Upper lobe of left lung (tissue), 6 donors: ENCODE measurements around the gene FCRLA. TPM values are rescaled to one million over a fixed set of nuclear protein-coding genes. Genes with fewer than 3 reads are reported as not detected.

Experiments used
- ATAC-seq, 2 donors: fragments of 200-7000 bp; cut with Tn5 transposase; one replicate each; pipeline ENCODE4 v1.9.1; 2022; ENCODE audit warnings: mild to moderate bottlenecking in 2 of 2, moderate library complexity in 2 of 2; ENCODE audit not compliant: low FRiP score in 2 of 2
- DNase-seq, 2 donors: peaks; one replicate each; pipeline ENCODE4 v3.0.0-alpha.2; 2019 to 2020
- H3K27ac ChIP-seq, 4 donors: fragments of 200-600 bp; sonication (generic); one replicate each; pipeline ENCODE4 v1.5.1; 2016 to 2019
- H3K27me3 ChIP-seq, 4 donors: fragments of 200-600 bp; sonication (generic); one replicate each; pipeline ENCODE4 v1.5.1; 2017 to 2019
- H3K36me3 ChIP-seq, 4 donors: fragments of 200-600 bp; sonication (generic); one replicate each; pipeline ENCODE4 v1.5.1; 2016 to 2019
- H3K4me1 ChIP-seq, 4 donors: fragments of 200-600 bp; sonication (generic); one replicate each; pipeline ENCODE4 v1.5.1; 2018 to 2019
- H3K4me3 ChIP-seq, 4 donors: fragments of 200-600 bp; sonication (generic); one replicate each; pipeline ENCODE4 v1.5.1; 2017 to 2019; ENCODE audit warnings: mild to moderate bottlenecking in 2 of 4, moderate library complexity in 1 of 4
- H3K9me3 ChIP-seq, 4 donors: fragments of 200-600 bp; sonication (generic); one replicate each; pipeline ENCODE4 v1.5.1; 2018 to 2019
- EP300 ChIP-seq, 4 donors: sonication (generic); formaldehyde crosslinking; IDR thresholded peaks; one replicate each; pipeline ENCODE4 v1.5.1; 2017; ENCODE audit warnings: antibody characterized with exemption in 4 of 4, control low read depth in 2 of 4
- POLR2A ChIP-seq, 4 donors: fragments of 450-650 bp; IDR thresholded peaks; one replicate each; pipeline ENCODE4 v1.5.1; 2016 to 2017; ENCODE audit warnings: antibody characterized with exemption in 4 of 4, mild to moderate bottlenecking in 2 of 4
- POLR2AphosphoS5 ChIP-seq, 2 donors: sonication (generic); formaldehyde crosslinking; IDR thresholded peaks; one replicate each; pipeline ENCODE4 v1.5.1; 2017; ENCODE audit warnings: antibody characterized with exemption in 2 of 2
- WGBS, 2 donors: methylation state at CpG; one replicate each; pipeline ENCODE4 v1.1.5; 2017 to 2018; 5-methylcytosine and 5-hydroxymethylcytosine counted together
- total RNA-seq, 6 donors: library from RNA; depleted of rRNA in 4 of 6; stranded (reverse); fragments of >200 nt in 4 of 6; gene quantifications; one replicate each; pipeline versions ENCODE4 v1.1.0 to v1.2.1, GENCODE V29; 2016 to 2021
- TF ChIP-seq, protein P1 (sequence below), 6 experiments: fragments of 450-650 bp in 4 of 6; fragments of 200-600 bp in 2 of 6; sonication (generic) in 2 of 6; IDR thresholded peaks; one replicate each; pipeline ENCODE4 v1.5.1; 2016 to 2019; ENCODE audit warnings: antibody characterized with exemption in 6 of 6
- donor health status: DM: no; HTN: no; CAD: no; lungs with moderate emphysema.
- donor health status: DM: no; HTN: yes; CAD: no; lungs with severe emphysema.

FCRLA gene
- total RNA-seq, 6 donors from 2014 or later: 0.52 to 1.2 (median 1.0) TPM; not detected in 3

DNA sequence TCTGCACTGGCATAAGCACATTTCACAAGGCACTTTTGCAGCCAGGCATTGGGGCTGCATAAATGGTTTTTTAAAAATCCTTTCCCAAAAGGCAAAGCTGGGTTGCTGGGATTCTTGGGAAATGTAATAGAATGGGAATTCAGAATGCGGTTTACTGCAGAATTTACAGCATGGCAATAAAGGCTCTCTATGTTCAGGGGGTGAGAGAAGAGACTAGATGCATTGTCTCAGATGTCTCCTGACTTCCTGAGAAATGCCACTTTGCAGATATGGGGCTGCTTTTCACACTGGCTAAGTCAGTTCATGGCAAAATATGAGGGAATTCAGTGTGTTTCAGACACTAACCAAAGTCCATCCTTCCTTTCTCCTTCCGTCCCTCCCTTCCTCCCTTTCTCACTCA, 30.6 kb upstream of the FCRLA start:
- Histone ChIP-seq H3K9me3 (no peaks in the 10 kb centered on the region), H3K4me1 (no peaks in the 10 kb centered on the region), H3K4me3 (no peak overlapping the region), H3K27ac (no peak overlapping the region), H3K36me3 (no peaks in the 10 kb centered on the region), H3K27me3 (no peaks in the 10 kb centered on the region)
- WGBS, 2 donors: 90 to 100% methylated on average over 2 of the region's 2 CpGs
- TF ChIP-seq POLR2AphosphoS5 (IDR thresholded peaks at IDR 0.05) (no peak), POLR2A (IDR thresholded peaks at IDR 0.05) (no peak), EP300 (IDR thresholded peaks at IDR 0.05) (no peak)
- TF ChIP-seq, protein P1, sequence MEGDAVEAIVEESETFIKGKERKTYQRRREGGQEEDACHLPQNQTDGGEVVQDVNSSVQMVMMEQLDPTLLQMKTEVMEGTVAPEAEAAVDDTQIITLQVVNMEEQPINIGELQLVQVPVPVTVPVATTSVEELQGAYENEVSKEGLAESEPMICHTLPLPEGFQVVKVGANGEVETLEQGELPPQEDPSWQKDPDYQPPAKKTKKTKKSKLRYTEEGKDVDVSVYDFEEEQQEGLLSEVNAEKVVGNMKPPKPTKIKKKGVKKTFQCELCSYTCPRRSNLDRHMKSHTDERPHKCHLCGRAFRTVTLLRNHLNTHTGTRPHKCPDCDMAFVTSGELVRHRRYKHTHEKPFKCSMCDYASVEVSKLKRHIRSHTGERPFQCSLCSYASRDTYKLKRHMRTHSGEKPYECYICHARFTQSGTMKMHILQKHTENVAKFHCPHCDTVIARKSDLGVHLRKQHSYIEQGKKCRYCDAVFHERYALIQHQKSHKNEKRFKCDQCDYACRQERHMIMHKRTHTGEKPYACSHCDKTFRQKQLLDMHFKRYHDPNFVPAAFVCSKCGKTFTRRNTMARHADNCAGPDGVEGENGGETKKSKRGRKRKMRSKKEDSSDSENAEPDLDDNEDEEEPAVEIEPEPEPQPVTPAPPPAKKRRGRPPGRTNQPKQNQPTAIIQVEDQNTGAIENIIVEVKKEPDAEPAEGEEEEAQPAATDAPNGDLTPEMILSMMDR (IDR thresholded peaks at IDR 0.05): no peak
- ATAC-seq: no peak
- no peak for DNase-seq

DNA sequence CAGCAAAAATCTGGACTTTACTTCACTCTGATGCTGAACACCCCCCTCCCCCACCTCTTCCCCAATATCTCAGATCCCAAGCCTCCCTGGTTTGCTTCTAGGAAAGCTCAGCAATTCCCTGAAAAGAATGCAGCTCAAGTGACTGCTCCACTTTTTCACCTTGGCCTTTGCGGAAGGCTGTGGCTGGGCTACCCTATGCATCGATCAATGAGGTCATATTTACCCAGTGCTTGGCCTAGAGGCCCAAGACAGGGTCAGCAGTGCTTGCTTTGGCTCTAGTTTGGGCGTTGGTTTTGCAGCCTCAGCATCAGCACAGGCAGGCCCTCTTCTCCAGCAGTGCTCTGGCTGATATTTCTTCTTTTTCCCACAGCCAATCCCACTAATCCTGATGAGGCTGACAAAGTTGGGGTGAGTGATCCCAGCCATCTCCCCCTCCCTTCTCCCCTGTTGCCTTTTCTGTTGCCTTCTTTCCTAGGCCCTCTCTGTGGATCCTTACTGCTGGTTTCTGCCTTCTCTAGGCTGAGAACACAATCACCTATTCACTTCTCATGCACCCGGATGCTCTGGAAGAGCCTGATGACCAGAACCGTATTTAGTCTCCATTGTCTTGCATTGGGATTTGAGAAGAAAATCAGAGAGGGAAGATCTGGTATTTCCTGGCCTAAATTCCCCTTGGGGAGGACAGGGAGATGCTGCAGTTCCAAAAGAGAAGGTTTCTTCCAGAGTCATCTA, 29.9 kb upstream of the FCRLA start:
- ATAC-seq (no peak), DNase-seq (no peak)
- no peaks in the 10 kb centered on the region for H3K4me1 ChIP-seq
- TF ChIP-seq EP300 (IDR thresholded peaks at IDR 0.05): no peak
- 85 to 86% methylated on average over 5 of the region's 5 CpGs for WGBS, 2 donors
- no peaks in the 10 kb centered on the region for H3K9me3 ChIP-seq
- no peaks in the 10 kb centered on the region for H3K27me3 ChIP-seq
- no peak overlapping the region for H3K4me3 ChIP-seq
- H3K27ac ChIP-seq: no peak overlapping the region
- H3K36me3 ChIP-seq: no peaks in the 10 kb centered on the region

DNA sequence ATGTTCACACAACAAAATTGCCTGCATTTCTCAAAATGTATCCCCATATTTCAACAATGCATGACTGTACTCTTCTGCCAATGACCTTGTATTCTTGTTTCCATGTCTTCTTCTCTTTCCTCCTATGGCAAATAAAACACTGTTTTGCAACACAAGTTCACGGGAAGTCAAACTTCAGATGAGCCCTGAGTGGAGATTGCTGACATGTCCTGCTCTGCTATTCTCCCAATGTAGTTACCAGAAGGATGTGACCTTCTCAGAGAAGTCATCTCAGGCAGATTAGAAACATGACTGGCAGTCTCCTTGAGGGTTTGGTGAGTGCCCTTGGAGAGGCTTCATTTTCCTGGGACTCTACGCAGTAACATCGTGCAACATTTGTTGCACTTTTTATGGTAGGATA, 28.5 kb upstream of the FCRLA start:
- no peaks in the 10 kb centered on the region for H3K9me3 ChIP-seq
- TF ChIP-seq EP300 (IDR thresholded peaks at IDR 0.05) (no peak), POLR2AphosphoS5 (IDR thresholded peaks at IDR 0.05) (no peak), POLR2A (IDR thresholded peaks at IDR 0.05) (no peak)
- TF ChIP-seq, protein P1 (IDR thresholded peaks at IDR 0.05): no peak
- H3K27me3 ChIP-seq: no peaks in the 10 kb centered on the region
- no peaks in the 10 kb centered on the region for H3K4me1 ChIP-seq
- no peak overlapping the region for H3K4me3 ChIP-seq
- ATAC-seq: no peak
- no peak overlapping the region for H3K27ac ChIP-seq
- no peaks in the 10 kb centered on the region for H3K36me3 ChIP-seq
- DNase-seq: no peak
- WGBS, 2 donors: 89 to 92% methylated on average over 3 of the region's 3 CpGs

DNA sequence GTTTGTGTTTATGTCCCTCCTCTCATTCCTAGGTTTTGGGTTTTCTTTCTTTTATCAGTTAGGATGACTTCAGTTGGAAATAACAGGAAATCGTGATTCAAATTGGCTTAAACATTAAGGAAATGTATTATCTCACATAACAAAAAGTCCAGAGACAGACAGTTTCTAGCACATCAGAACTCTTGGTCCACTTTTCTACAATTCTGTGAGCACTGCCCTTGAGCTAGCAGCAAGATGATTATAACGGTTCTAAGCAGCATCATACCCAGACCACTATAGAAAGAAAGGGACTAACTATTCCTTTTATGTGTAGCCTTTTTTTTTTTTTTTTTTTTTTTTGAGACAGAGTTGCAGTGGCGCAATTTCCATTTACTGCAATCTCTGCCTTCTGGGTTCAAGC, 25.1 kb upstream of the FCRLA start:
- Histone ChIP-seq H3K27ac (no peak overlapping the region), H3K9me3 (no peaks in the 10 kb centered on the region), H3K36me3 (no peaks in the 10 kb centered on the region), H3K4me1 (no peaks in the 10 kb centered on the region), H3K4me3 (no peak overlapping the region), H3K27me3 (no peaks in the 10 kb centered on the region)
- 71 to 79% methylated on average over 3 of the region's 3 CpGs for WGBS, 2 donors
- TF ChIP-seq POLR2A (IDR thresholded peaks at IDR 0.05): no peak
- TF ChIP-seq, protein P1 (IDR thresholded peaks at IDR 0.05): no peak
- no peak for TF ChIP-seq POLR2AphosphoS5 (IDR thresholded peaks at IDR 0.05)
- no peak for TF ChIP-seq EP300 (IDR thresholded peaks at IDR 0.05)
- ATAC-seq (no peak), DNase-seq (no peak)

DNA sequence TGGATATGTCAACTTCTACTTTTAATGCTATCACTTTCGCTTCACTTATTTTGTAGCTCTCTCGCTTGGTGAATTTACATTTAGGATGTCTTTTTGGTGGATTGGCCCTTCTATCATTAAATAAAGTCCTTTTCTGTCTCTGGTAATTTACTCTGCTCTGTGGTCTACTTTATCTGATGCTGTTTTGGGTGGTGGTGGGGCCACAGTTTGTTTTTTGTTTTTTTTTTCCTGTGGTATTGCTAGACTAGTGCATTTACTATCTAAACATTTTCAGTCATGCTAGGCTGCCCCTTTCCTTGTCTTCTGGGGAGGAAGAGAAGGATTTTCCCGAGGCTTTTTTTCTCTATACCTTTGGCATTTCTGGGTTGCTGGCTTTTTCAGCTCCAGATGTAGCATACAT, 18.1 kb upstream of the FCRLA start:
- DNase-seq (no peak), ATAC-seq (no peak)
- Histone ChIP-seq H3K27me3 (no peaks in the 10 kb centered on the region), H3K9me3 (no peaks in the 10 kb centered on the region), H3K4me1 (no peaks in the 10 kb centered on the region), H3K4me3 (no peak overlapping the region), H3K27ac (no peak overlapping the region), H3K36me3 (no peaks in the 10 kb centered on the region)
- 72 to 83% methylated on average over 3 of the region's 3 CpGs for WGBS, 2 donors
- TF ChIP-seq, protein P1 (IDR thresholded peaks at IDR 0.05): no peak
- TF ChIP-seq POLR2A (IDR thresholded peaks at IDR 0.05) (no peak), POLR2AphosphoS5 (IDR thresholded peaks at IDR 0.05) (no peak), EP300 (IDR thresholded peaks at IDR 0.05) (no peak)
